Neural progenitor cell (in vitro differentiated cells): ENCODE results near the gene GABBR2.

Source experiments
- EZH2phosphoT487 ChIP-seq: fragments of 200-600 bp; sonication (generic); IDR thresholded peaks from 2 replicates; pipeline ENCODE4 v1.6.1; 2017; ENCODE audit warnings: antibody characterized with exemption
- TF ChIP-seq, protein P1 (sequence below): fragments of 200-600 bp; sonication (generic); IDR thresholded peaks from 2 replicates; pipeline ENCODE4 v1.5.1; 2017; ENCODE audit warnings: antibody characterized with exemption, mild to moderate bottlenecking

DNA sequence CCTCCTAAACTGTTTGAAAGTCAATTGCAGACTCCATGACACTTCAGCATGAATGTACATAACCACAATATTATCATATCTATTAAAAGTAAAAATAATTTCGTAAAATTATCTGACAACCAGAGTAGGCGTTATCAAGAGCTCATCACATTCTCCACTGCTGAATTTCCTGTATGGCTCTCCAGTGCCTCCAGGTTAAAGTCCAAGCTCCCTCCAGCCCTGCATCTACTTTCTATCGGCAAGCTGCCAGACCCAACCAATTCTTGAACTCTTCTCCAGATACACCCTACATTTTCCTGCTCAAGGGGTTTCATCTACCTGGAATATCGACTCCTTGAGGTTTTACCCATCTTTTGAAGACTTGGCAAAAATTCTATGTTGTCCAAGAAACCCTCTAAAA is 378.8 kb downstream of the GABBR2 start:
- TF ChIP-seq, protein P1, sequence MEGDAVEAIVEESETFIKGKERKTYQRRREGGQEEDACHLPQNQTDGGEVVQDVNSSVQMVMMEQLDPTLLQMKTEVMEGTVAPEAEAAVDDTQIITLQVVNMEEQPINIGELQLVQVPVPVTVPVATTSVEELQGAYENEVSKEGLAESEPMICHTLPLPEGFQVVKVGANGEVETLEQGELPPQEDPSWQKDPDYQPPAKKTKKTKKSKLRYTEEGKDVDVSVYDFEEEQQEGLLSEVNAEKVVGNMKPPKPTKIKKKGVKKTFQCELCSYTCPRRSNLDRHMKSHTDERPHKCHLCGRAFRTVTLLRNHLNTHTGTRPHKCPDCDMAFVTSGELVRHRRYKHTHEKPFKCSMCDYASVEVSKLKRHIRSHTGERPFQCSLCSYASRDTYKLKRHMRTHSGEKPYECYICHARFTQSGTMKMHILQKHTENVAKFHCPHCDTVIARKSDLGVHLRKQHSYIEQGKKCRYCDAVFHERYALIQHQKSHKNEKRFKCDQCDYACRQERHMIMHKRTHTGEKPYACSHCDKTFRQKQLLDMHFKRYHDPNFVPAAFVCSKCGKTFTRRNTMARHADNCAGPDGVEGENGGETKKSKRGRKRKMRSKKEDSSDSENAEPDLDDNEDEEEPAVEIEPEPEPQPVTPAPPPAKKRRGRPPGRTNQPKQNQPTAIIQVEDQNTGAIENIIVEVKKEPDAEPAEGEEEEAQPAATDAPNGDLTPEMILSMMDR, result no peak
- TF ChIP-seq EZH2phosphoT487, result no peak
